Loucy (cell line): Measurements from ENCODE around the gene IL1R2.

Source experiments
- H2AFZ ChIP-seq: fragments of 200-600 bp; sonication (generic); 2 replicates; pipeline ENCODE4 v1.6.0; 2016; ENCODE audit warnings: antibody characterized with exemption, mild to moderate bottlenecking, low read length, moderate library complexity
- H3F3A ChIP-seq: fragments of 200-600 bp; 2 replicates; pipeline ENCODE4 v1.6.0; 2016; ENCODE audit warnings: antibody characterized with exemption, low read depth, mild to moderate bottlenecking
- H3K27me3 ChIP-seq: fragments of 200-600 bp; sonication (generic); 2 replicates; pipeline ENCODE4 v1.6.1; 2014; ENCODE audit warnings: low read length, mild to moderate bottlenecking; ENCODE audit not compliant: insufficient read depth, poor library complexity, severe bottlenecking
- H3K36me3 ChIP-seq: fragments of 200-600 bp; sonication (generic); 2 replicates; pipeline ENCODE4 v1.6.1; 2016; ENCODE audit warnings: low read length; ENCODE audit not compliant: insufficient read depth
- H3K4me1 ChIP-seq: fragments of 200-600 bp; sonication (generic); 2 replicates; pipeline ENCODE4 v1.5.1; 2014; ENCODE audit warnings: low read length, mild to moderate bottlenecking; ENCODE audit not compliant: insufficient read depth, poor library complexity, severe bottlenecking
- H3K4me2 ChIP-seq: fragments of 200-600 bp; sonication (generic); 2 replicates; pipeline ENCODE4 v1.6.0; 2014; ENCODE audit warnings: antibody characterized with exemption, low read length, low read depth, mild to moderate bottlenecking; ENCODE audit not compliant: poor library complexity, severe bottlenecking
- H3K4me3 ChIP-seq: fragments of 200-600 bp; sonication (generic); 2 replicates; pipeline ENCODE4 v1.5.1; 2014; ENCODE audit warnings: low read length, mild to moderate bottlenecking, mixed read lengths; ENCODE audit not compliant: poor library complexity, severe bottlenecking
- H3K79me2 ChIP-seq: fragments of 200-600 bp; sonication (generic); 2 replicates; pipeline ENCODE4 v1.6.1; 2014; ENCODE audit warnings: low read length; ENCODE audit not compliant: insufficient read depth
- H3K9ac ChIP-seq: fragments of 200-600 bp; sonication (generic); 2 replicates; pipeline ENCODE4 v1.6.0; 2014; ENCODE audit warnings: mild to moderate bottlenecking, low read depth, low read length, moderate library complexity; ENCODE audit not compliant: poor library complexity, severe bottlenecking
- H3K9me2 ChIP-seq: fragments of 200-600 bp; sonication (generic); replicated peaks from 2 replicates; pipeline ENCODE4 v1.6.1; 2016; ENCODE audit warnings: low read depth, low read length, mixed read lengths
- H3K9me3 ChIP-seq: fragments of 200-600 bp; sonication (generic); 2 replicates; pipeline ENCODE4 v1.6.1; 2014; ENCODE audit warnings: mild to moderate bottlenecking, antibody characterized with exemption, low read length, low read depth; ENCODE audit not compliant: insufficient read depth
- H4K20me1 ChIP-seq: fragments of 200-600 bp; sonication (generic); 2 replicates; pipeline ENCODE4 v1.6.0; 2014; ENCODE audit warnings: antibody characterized with exemption, low read length, mild to moderate bottlenecking; ENCODE audit not compliant: insufficient read depth, poor library complexity, severe bottlenecking
- CTCF ChIP-seq: fragments of 200-600 bp; sonication (generic); conservative IDR thresholded peaks from 2 replicates; pipeline ENCODE4 v1.5.1; 2014; ENCODE audit warnings: mild to moderate bottlenecking, antibody characterized with exemption, low read length
- EZH2phosphoT487 ChIP-seq: fragments of 200-600 bp; IDR thresholded peaks from 2 replicates; pipeline ENCODE4 v1.6.1; 2018; ENCODE audit warnings: antibody characterized with exemption, mild to moderate bottlenecking, moderate library complexity, borderline replicate concordance

The IL1R2 gene

GRCh38 chr2:102074152-102074783 lies 82.5 kb downstream of the IL1R2 start:
- Histone ChIP-seq H3K4me3 (no peak overlapping the region), H3K9me2 (no peaks in the 10 kb centered on the region), H3K4me2 (no peak overlapping the region), H3F3A (no peaks in the 10 kb centered on the region), H4K20me1 (no peaks in the 10 kb centered on the region), H3K9me3 (no peaks in the 10 kb centered on the region), H3K4me1 (no peaks in the 10 kb centered on the region), H2AFZ (no peak overlapping the region), H3K79me2 (no peaks in the 10 kb centered on the region), H3K27me3 (no peaks in the 10 kb centered on the region), H3K36me3 (no peaks in the 10 kb centered on the region), H3K9ac (no peak overlapping the region)
- TF ChIP-seq CTCF = no peak
- no peak for TF ChIP-seq EZH2phosphoT487

- Histone ChIP-seq H3F3A (no peaks in the 10 kb centered on the region), H3K4me3 (no peak overlapping the region), H2AFZ (no peak overlapping the region), H3K79me2 (no peaks in the 10 kb centered on the region), H3K27me3 (no peaks in the 10 kb centered on the region), H4K20me1 (no peaks in the 10 kb centered on the region), H3K36me3 (no peaks in the 10 kb centered on the region), H3K9ac (no peak overlapping the region), H3K4me2 (no peak overlapping the region), H3K4me1 (no peaks in the 10 kb centered on the region), H3K9me3 (no peaks in the 10 kb centered on the region), H3K9me2 (no peaks in the 10 kb centered on the region)
- no peak for TF ChIP-seq CTCF
- TF ChIP-seq EZH2phosphoT487 = no peak
Measured at GRCh38 chr2:102075479-102075878, 83.7 kb downstream of the IL1R2 start.

GRCh38 chr2:102076512-102076911 lies 84.8 kb downstream of the IL1R2 start:
- H3F3A ChIP-seq = no peaks in the 10 kb centered on the region
- TF ChIP-seq CTCF (no peak), EZH2phosphoT487 (no peak)
- no peak overlapping the region for H2AFZ ChIP-seq
- H4K20me1 ChIP-seq = no peaks in the 10 kb centered on the region
- no peaks in the 10 kb centered on the region for H3K4me1 ChIP-seq
- no peaks in the 10 kb centered on the region for H3K36me3 ChIP-seq
- no peaks in the 10 kb centered on the region for H3K27me3 ChIP-seq
- H3K79me2 ChIP-seq = no peaks in the 10 kb centered on the region
- H3K4me2 ChIP-seq = no peak overlapping the region
- no peaks in the 10 kb centered on the region for H3K9me2 ChIP-seq
- H3K4me3 ChIP-seq = no peak overlapping the region
- H3K9ac ChIP-seq = no peak overlapping the region
- no peaks in the 10 kb centered on the region for H3K9me3 ChIP-seq
